ENCODE results near the gene UBL5.
"Not testable (repeated sequence)": the region's sequence is repeated elsewhere in the genome, so short reads cannot be mapped to it uniquely, and the experiment has no call there.

Gene UBL5

GRCh38 chr19:9827289-9828238 is at the start of gene UBL5:
Gene UBL5, plus strand, starts transcription at chr19:9827918. Its CDS starts 420 bp downstream, at chr19:9828338.
- DNase-seq = peak; percentile 88

- DNase-seq = no peak
Observed at GRCh38 chr19:9782338-9782737, 45.4 kb upstream of the UBL5 start.

- not testable (repeated sequence) for DNase-seq
Observed at GRCh38 chr19:9784163-9784496, 43.6 kb upstream of the UBL5 start.

GRCh38 chr19:9785367-9786331 is 42.1 kb upstream of the UBL5 start:
- DNase-seq = peak; percentile 98

- DNase-seq = no peak
Observed at GRCh38 chr19:9786342-9786741, 41.4 kb upstream of the UBL5 start.

GRCh38 chr19:9786819-9787218 is 40.9 kb upstream of the UBL5 start:
- DNase-seq = no peak

GRCh38 chr19:9788604-9789003 is 39.1 kb upstream of the UBL5 start:
- DNase-seq = not testable (repeated sequence)

GRCh38 chr19:9789066-9789465 is 38.7 kb upstream of the UBL5 start:
- DNase-seq = no peak

GRCh38 chr19:9789579-9789978 is 38.1 kb upstream of the UBL5 start:
- DNase-seq = not testable (repeated sequence)

- DNase-seq = not testable (repeated sequence)
Observed at GRCh38 chr19:9791073-9791367, 36.7 kb upstream of the UBL5 start.

- DNase-seq = peak; percentile 95
Observed at GRCh38 chr19:9791552-9792205, 36.0 kb upstream of the UBL5 start.

- peak; percentile 90 for DNase-seq
Observed at GRCh38 chr19:9792206-9793070, 35.3 kb upstream of the UBL5 start.

GRCh38 chr19:9793071-9793591 is 34.6 kb upstream of the UBL5 start:
- DNase-seq = peak; percentile 65

GRCh38 chr19:9796113-9796773 is 31.5 kb upstream of the UBL5 start:
- DNase-seq = peak; percentile 86

- DNase-seq = no peak
Observed at GRCh38 chr19:9797871-9798270, 29.8 kb upstream of the UBL5 start.

- DNase-seq = no peak
Observed at GRCh38 chr19:9799162-9799561, 28.6 kb upstream of the UBL5 start.

GRCh38 chr19:9801976-9802375 is 25.7 kb upstream of the UBL5 start:
- no peak for DNase-seq

GRCh38 chr19:9806803-9807202 is 20.9 kb upstream of the UBL5 start:
- no peak for DNase-seq

GRCh38 chr19:9808855-9809824 is 18.6 kb upstream of the UBL5 start:
- DNase-seq = no peak

GRCh38 chr19:9811139-9811538 is 16.6 kb upstream of the UBL5 start:
- DNase-seq = no peak

Data from stimulated activated CD4-positive, alpha-beta T cell treated with anti-CD3 and anti-CD28 coated beads, Interleukin-1b, Interleukin-23, amount 100 ng/mL, for 48 hours (primary cell).